DND-41 (cell line): ENCODE measurements around the gene DCP1A.

Experiments used
- EZH2 ChIP-seq: IDR thresholded peaks from 3 replicates; pipeline ENCODE4 v1.6.1; 2012; ENCODE audit warnings: borderline replicate concordance, low read depth, mild to moderate bottlenecking, moderate library complexity, low read length, inconsistent platforms; ENCODE audit not compliant: severe bottlenecking
- TF ChIP-seq, protein P1 (sequence below): IDR thresholded peaks from 2 replicates; pipeline ENCODE4 v1.5.1; 2012; ENCODE audit warnings: borderline replicate concordance, low read length, moderate library complexity, mild to moderate bottlenecking; ENCODE audit not compliant: poor library complexity, severe bottlenecking; ENCODE audit errors: extremely low read depth

DNA sequence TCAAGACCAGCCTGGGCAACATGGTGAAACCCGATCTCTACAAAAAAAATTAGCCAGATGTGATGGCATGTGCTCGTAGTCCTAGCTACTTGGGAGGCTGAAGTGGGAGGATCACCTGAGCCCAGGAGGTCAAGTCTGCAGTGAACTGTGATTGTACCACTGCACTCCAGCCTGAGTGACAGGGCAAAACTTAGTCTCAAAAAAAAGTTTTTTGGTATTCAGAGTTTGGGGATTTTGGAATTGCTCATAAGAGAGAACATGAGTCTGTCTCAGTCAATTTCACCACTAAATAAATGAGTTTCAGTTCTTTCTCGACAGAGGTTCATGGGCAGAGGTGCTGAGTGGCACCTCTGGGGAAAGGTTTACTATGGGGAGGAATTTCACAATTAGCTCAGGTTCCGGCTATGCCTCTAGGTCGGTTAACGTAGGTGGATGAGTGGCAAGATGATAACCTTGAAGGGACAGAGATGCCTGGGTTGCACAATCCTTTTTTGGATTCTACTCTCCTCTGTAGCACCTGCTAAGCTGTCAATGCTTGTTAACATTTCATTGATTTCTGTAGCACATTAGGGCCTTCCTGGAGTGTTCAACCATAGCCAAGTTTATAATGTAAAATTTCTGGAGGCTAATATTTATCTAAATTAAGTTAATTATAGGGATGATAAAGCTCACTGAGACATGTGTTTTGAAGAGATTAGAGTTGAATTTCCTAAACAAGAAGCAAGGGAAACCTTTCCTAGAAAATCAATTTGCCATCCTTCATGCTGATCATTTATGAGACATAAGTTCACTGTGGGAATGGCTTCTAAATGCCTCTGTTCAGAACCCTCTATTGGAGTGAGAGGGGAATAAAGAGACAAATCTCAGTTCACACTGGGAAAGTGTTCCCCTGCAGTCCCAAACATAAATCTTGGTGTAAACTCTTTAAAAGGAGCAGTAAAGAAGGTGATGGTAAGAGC lies 37.4 kb upstream of the DCP1A start:
- TF ChIP-seq, protein P1, sequence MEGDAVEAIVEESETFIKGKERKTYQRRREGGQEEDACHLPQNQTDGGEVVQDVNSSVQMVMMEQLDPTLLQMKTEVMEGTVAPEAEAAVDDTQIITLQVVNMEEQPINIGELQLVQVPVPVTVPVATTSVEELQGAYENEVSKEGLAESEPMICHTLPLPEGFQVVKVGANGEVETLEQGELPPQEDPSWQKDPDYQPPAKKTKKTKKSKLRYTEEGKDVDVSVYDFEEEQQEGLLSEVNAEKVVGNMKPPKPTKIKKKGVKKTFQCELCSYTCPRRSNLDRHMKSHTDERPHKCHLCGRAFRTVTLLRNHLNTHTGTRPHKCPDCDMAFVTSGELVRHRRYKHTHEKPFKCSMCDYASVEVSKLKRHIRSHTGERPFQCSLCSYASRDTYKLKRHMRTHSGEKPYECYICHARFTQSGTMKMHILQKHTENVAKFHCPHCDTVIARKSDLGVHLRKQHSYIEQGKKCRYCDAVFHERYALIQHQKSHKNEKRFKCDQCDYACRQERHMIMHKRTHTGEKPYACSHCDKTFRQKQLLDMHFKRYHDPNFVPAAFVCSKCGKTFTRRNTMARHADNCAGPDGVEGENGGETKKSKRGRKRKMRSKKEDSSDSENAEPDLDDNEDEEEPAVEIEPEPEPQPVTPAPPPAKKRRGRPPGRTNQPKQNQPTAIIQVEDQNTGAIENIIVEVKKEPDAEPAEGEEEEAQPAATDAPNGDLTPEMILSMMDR, result no peak
- no peak for TF ChIP-seq EZH2
